Adipocyte (in vitro differentiated cells): ENCODE results near the gene ATP8B1.

Experiments used
- DNase-seq: peaks from one replicate; pipeline ENCODE4 v3.0.0-alpha.2; 2015; ENCODE audit warnings: low read depth
- H3K27me3 ChIP-seq: replicated peaks from 2 replicates; pipeline ENCODE4 v1.7.0; 2013; ENCODE audit warnings: mild to moderate bottlenecking, low read length, moderate library complexity; ENCODE audit not compliant: control insufficient read depth, insufficient read depth
- H3K36me3 ChIP-seq: 2 replicates; pipeline ENCODE4 v1.7.0; 2013; ENCODE audit warnings: low read length, mild to moderate bottlenecking, moderate library complexity; ENCODE audit not compliant: control insufficient read depth, insufficient read depth, severe bottlenecking
- H3K4me1 ChIP-seq: 2 replicates; pipeline ENCODE4 v1.7.0; 2013; ENCODE audit warnings: mild to moderate bottlenecking, low read length, moderate library complexity; ENCODE audit not compliant: control insufficient read depth, insufficient read depth
- H3K4me3 ChIP-seq: 2 replicates; pipeline ENCODE4 v1.7.0; 2013; ENCODE audit warnings: mild to moderate bottlenecking, low read length, moderate library complexity
- H3K9ac ChIP-seq: 2 replicates; pipeline ENCODE4 v1.7.0; 2013; ENCODE audit warnings: mild to moderate bottlenecking, low read length, moderate library complexity
- H3K9me3 ChIP-seq: 2 replicates; pipeline ENCODE4 v1.7.0; 2013; ENCODE audit warnings: mild to moderate bottlenecking, low read length, moderate library complexity; ENCODE audit not compliant: control insufficient read depth

The ATP8B1 gene

GRCh38 chr18:57674891-57675290, 128.2 kb downstream of the ATP8B1 start:
- no peaks in the 10 kb centered on the region for H3K27me3 ChIP-seq
- no peaks in the 10 kb centered on the region for H3K4me1 ChIP-seq
- DNase-seq, result no peak
- H3K9me3 ChIP-seq, result peaks cover 4% of the 10 kb centered on the region
- no peak overlapping the region for H3K4me3 ChIP-seq
- H3K36me3 ChIP-seq, result peaks cover 26% of the 10 kb centered on the region
- no peak overlapping the region for H3K9ac ChIP-seq

- Histone ChIP-seq H3K27me3 (no peaks in the 10 kb centered on the region), H3K36me3 (peaks cover 23% of the 10 kb centered on the region)
- no peak for DNase-seq
Measured at GRCh38 chr18:57670046-57670445, 133.1 kb downstream of the ATP8B1 start.

GRCh38 chr18:57668021-57668420, 135.1 kb downstream of the ATP8B1 start:
- Histone ChIP-seq H3K36me3 (peaks cover 19% of the 10 kb centered on the region), H3K27me3 (no peaks in the 10 kb centered on the region), H3K9ac (no peak overlapping the region), H3K4me1 (peaks cover 28% of the 10 kb centered on the region), H3K9me3 (peaks cover 1% of the 10 kb centered on the region), H3K4me3 (no peak overlapping the region)
- no peak for DNase-seq

More at GRCh38 chr18:57670046-57670445, 133.1 kb downstream of the ATP8B1 start:
- Histone ChIP-seq H3K4me1 (peaks cover 22% of the 10 kb centered on the region), H3K4me3 (no peak overlapping the region), H3K9me3 (peaks cover 4% of the 10 kb centered on the region), H3K9ac (no peak overlapping the region)

- no peaks in the 10 kb centered on the region for H3K27me3 ChIP-seq
- no peak overlapping the region for H3K9ac ChIP-seq
- H3K9me3 ChIP-seq, result no peaks in the 10 kb centered on the region
- H3K36me3 ChIP-seq, result peaks cover 23% of the 10 kb centered on the region
- peak; percentile 67 for DNase-seq
- H3K4me3 ChIP-seq, result no peak overlapping the region
- peaks cover 28% of the 10 kb centered on the region for H3K4me1 ChIP-seq
Measured at GRCh38 chr18:57666818-57667497, 136.2 kb downstream of the ATP8B1 start.

- no peak for DNase-seq
- H3K4me3 ChIP-seq, result no peak overlapping the region
- no peaks in the 10 kb centered on the region for H3K27me3 ChIP-seq
- no peak overlapping the region for H3K9ac ChIP-seq
- no peaks in the 10 kb centered on the region for H3K9me3 ChIP-seq
- peaks cover 28% of the 10 kb centered on the region for H3K4me1 ChIP-seq
- peaks cover 33% of the 10 kb centered on the region for H3K36me3 ChIP-seq
Measured at GRCh38 chr18:57664568-57665165, 138.4 kb downstream of the ATP8B1 start.

GRCh38 chr18:57660961-57661360, 142.2 kb downstream of the ATP8B1 start:
- Histone ChIP-seq H3K4me3 (no peak overlapping the region), H3K9me3 (peaks cover 2% of the 10 kb centered on the region), H3K27me3 (no peaks in the 10 kb centered on the region), H3K4me1 (peaks cover 20% of the 10 kb centered on the region), H3K36me3 (peaks cover 31% of the 10 kb centered on the region), H3K9ac (no peak overlapping the region)
- DNase-seq, result peak; percentile 66

GRCh38 chr18:57659460-57660102, 143.5 kb downstream of the ATP8B1 start:
- DNase-seq, result no peak
- no peak overlapping the region for H3K9ac ChIP-seq

GRCh38 chr18:57657542-57657941, 145.6 kb downstream of the ATP8B1 start:
- Histone ChIP-seq H3K27me3 (no peaks in the 10 kb centered on the region), H3K4me3 (no peak overlapping the region), H3K4me1 (peaks cover 12% of the 10 kb centered on the region), H3K9me3 (peaks cover 9% of the 10 kb centered on the region), H3K9ac (peak overlapping the region; percentile 23), H3K36me3 (peaks cover 42% of the 10 kb centered on the region)
- no peak for DNase-seq

More at GRCh38 chr18:57659460-57660102, 143.5 kb downstream of the ATP8B1 start:
- H3K4me1 ChIP-seq, result peaks cover 13% of the 10 kb centered on the region
- H3K27me3 ChIP-seq, result no peaks in the 10 kb centered on the region
- H3K4me3 ChIP-seq, result no peak overlapping the region
- peaks cover 41% of the 10 kb centered on the region for H3K36me3 ChIP-seq
- H3K9me3 ChIP-seq, result peaks cover 9% of the 10 kb centered on the region

- H3K27me3 ChIP-seq, result no peaks in the 10 kb centered on the region
- H3K4me3 ChIP-seq, result peak overlapping the region; percentile 27
- peaks cover 9% of the 10 kb centered on the region for H3K9me3 ChIP-seq
- no peak for DNase-seq
- no peak overlapping the region for H3K9ac ChIP-seq
- H3K4me1 ChIP-seq, result peaks cover 12% of the 10 kb centered on the region
- H3K36me3 ChIP-seq, result peaks cover 33% of the 10 kb centered on the region
Measured at GRCh38 chr18:57655740-57656139, 147.4 kb downstream of the ATP8B1 start.

GRCh38 chr18:57651914-57652313, 151.2 kb downstream of the ATP8B1 start:
- Histone ChIP-seq H3K4me3 (no peak overlapping the region), H3K27me3 (no peaks in the 10 kb centered on the region), H3K9me3 (peaks cover 9% of the 10 kb centered on the region), H3K4me1 (peaks cover 16% of the 10 kb centered on the region), H3K36me3 (peaks cover 27% of the 10 kb centered on the region), H3K9ac (no peak overlapping the region)
- no peak for DNase-seq
